A172 (cell line): Measurements from ENCODE around the gene TARM1. TPM values are rescaled to one million over a fixed set of nuclear protein-coding genes. Genes with fewer than 3 reads are reported as not detected.

Source experiments
- DNase-seq: peaks from one replicate; pipeline ENCODE4 v3.0.0-alpha.2; 2015; ENCODE audit warnings: low spot score
- total RNA-seq: library from RNA; depleted of rRNA; stranded (reverse); fragments of >200 nt; shearing (Covaris generic); gene quantifications from 2 replicates; pipeline ENCODE4 v1.2.3, GENCODE V29; 2014; rRNA removed

TARM1 gene
- total RNA-seq, 1 experiment from 2014 or later = not detected

- DNase-seq = peak; percentile 96
Measured at GRCh38 chr19:54035215-54036178, 45.7 kb downstream of the TARM1 start.

- peak; percentile 59 for DNase-seq
Measured at GRCh38 chr19:54030895-54031586, 50.1 kb downstream of the TARM1 start.

- peak; percentile 90 for DNase-seq
Measured at GRCh38 chr19:54029930-54030490, 51.2 kb downstream of the TARM1 start.

GRCh38 chr19:54029301-54029700 lies 51.9 kb downstream of the TARM1 start:
- no peak for DNase-seq

GRCh38 chr19:54026656-54027055 lies 54.5 kb downstream of the TARM1 start:
- no peak for DNase-seq

GRCh38 chr19:54024660-54025059 lies 56.5 kb downstream of the TARM1 start:
- no peak for DNase-seq

GRCh38 chr19:54023191-54023590 lies 58.0 kb downstream of the TARM1 start:
- no peak for DNase-seq

- no peak for DNase-seq
Measured at GRCh38 chr19:54021932-54022331, 59.2 kb downstream of the TARM1 start.

GRCh38 chr19:54021363-54021762 lies 59.8 kb downstream of the TARM1 start:
- DNase-seq = no peak

Other genes with a start within 250 kb of the TARM1 start
- gene MYADM, start 213.5 kb downstream of the TARM1 start, total RNA-seq = 34.9 and 49.7 TPM in 2 replicates
- gene PRKCG, start 199.2 kb downstream of the TARM1 start, total RNA-seq = 2.2 TPM in 1 of 2 replicates, not detected in the other
- gene CACNG7, start 172.1 kb downstream of the TARM1 start, total RNA-seq = 0.07 TPM in 1 of 2 replicates, not detected in the other
- 0.43 and 0.72 TPM in 2 replicates for gene CACNG8, start 118.4 kb downstream of the TARM1 start, total RNA-seq
- gene CACNG6, start 89.7 kb downstream of the TARM1 start, total RNA-seq = 6.3 and 7.5 TPM in 2 replicates
- gene VSTM1, start 17.5 kb downstream of the TARM1 start, total RNA-seq = not detected in 2 replicates
- gene OSCAR, start 19.4 kb upstream of the TARM1 start, total RNA-seq = 0.41 TPM in 1 of 2 replicates, not detected in the other
- gene NDUFA3, start 21.5 kb upstream of the TARM1 start, total RNA-seq = 79.7 and 156 TPM in 2 replicates
- gene TFPT, start 34.3 kb upstream of the TARM1 start, total RNA-seq = 49.9 and 53.8 TPM in 2 replicates
- gene PRPF31, start 34.4 kb upstream of the TARM1 start, total RNA-seq = 135 and 162 TPM in 2 replicates
- gene CNOT3, start 56.4 kb upstream of the TARM1 start, total RNA-seq = 21.1 and 25.5 TPM in 2 replicates
- gene LENG1, start 78.4 kb upstream of the TARM1 start, total RNA-seq = 18.7 and 21.1 TPM in 2 replicates
- gene TMC4, start 91.8 kb upstream of the TARM1 start, total RNA-seq = not detected in 2 replicates
- gene MBOAT7, start 108.2 kb upstream of the TARM1 start, total RNA-seq = 405 and 408 TPM in 2 replicates
- gene TSEN34, start 109.9 kb upstream of the TARM1 start, total RNA-seq = 222 and 277 TPM in 2 replicates
- 1,527 and 1,817 TPM in 2 replicates for gene RPS9, start 119.5 kb upstream of the TARM1 start, total RNA-seq
- not detected in 2 replicates for gene LILRB3, start 141.6 kb upstream of the TARM1 start, total RNA-seq
- gene LILRA6, start 161.4 kb upstream of the TARM1 start, total RNA-seq = not detected in 2 replicates
- not detected in 2 replicates for gene LILRB5, start 175.9 kb upstream of the TARM1 start, total RNA-seq
- not detected in 2 replicates for gene LILRB2, start 199.7 kb upstream of the TARM1 start, total RNA-seq
- gene LILRA5, start 231.8 kb upstream of the TARM1 start, total RNA-seq = not detected in 2 replicates